Prostate gland (tissue), 2 donors: ENCODE measurements around the gene MCC. TPM values are rescaled to one million over a fixed set of nuclear protein-coding genes. Genes with fewer than 3 reads are reported as not detected.

Experiments used
- DNase-seq: peaks from one replicate; pipeline ENCODE4 v3.0.0-alpha.2; 2019; ENCODE audit warnings: low spot score
- H3K27ac ChIP-seq, 2 donors: fragments of 200-600 bp; sonication (generic); 2 replicates each; pipeline ENCODE4 v1.5.1; 2017 to 2019
- H3K27me3 ChIP-seq: fragments of 200-600 bp; sonication (generic); replicated peaks from 2 replicates; pipeline ENCODE4 v1.5.1; 2019; ENCODE audit not compliant: insufficient read depth
- H3K36me3 ChIP-seq, 2 donors: fragments of 200-600 bp; sonication (generic); 1 replicate in 1 of 2; 2 replicates in 1 of 2; pipeline versions ENCODE4 v1.5.1 to v1.8.1; 2017 to 2019
- H3K4me1 ChIP-seq: fragments of 200-600 bp; sonication (generic); replicated peaks from 2 replicates; pipeline ENCODE4 v1.5.1; 2019
- H3K4me3 ChIP-seq, 2 donors: fragments of 200-600 bp; sonication (generic); 2 replicates each; pipeline ENCODE4 v1.5.1; 2017 to 2019
- H3K9me3 ChIP-seq: fragments of 200-600 bp; sonication (generic); 2 replicates; pipeline ENCODE4 v1.5.1; 2017
- CTCF ChIP-seq, 4 experiments: fragments of 200-600 bp in 2 of 4; fragments of 450-650 bp in 2 of 4; sonication (generic) in 2 of 4; IDR thresholded peaks; 1 replicate in 3 of 4; 2 replicates in 1 of 4; pipeline ENCODE4 v1.5.1; 2016 to 2019; ENCODE audit warnings: antibody characterized with exemption in 4 of 4, mild to moderate bottlenecking in 2 of 4, moderate library complexity in 2 of 4
- POLR2A ChIP-seq: fragments of 450-650 bp; IDR thresholded peaks from one replicate; pipeline ENCODE4 v1.6.1; 2016; ENCODE audit warnings: antibody characterized with exemption, mild to moderate bottlenecking
- POLR2AphosphoS5 ChIP-seq: sonication (generic); formaldehyde crosslinking; IDR thresholded peaks from one replicate; pipeline ENCODE4 v1.6.1; 2017; ENCODE audit warnings: antibody characterized with exemption
- WGBS: methylation state at CpG from one replicate; pipeline ENCODE4 v1.1.5; 2018; 5-methylcytosine and 5-hydroxymethylcytosine counted together
- intact Hi-C: fragments of 100-400 bp; cut with DNase I; formaldehyde crosslinking; loops from one replicate; pipeline ENCODE4 v1.14.2; 2022
- total RNA-seq, 2 donors: library from RNA; depleted of rRNA; stranded (reverse); fragments of >200 nt; gene quantifications; one replicate each; pipeline ENCODE4 v1.1.0, GENCODE V29; 2016

Gene MCC
- total RNA-seq, 2 donors from 2014 or later, result 41.5 to 54.1 TPM

- no peak for DNase-seq
- no peaks in the 10 kb centered on the region for H3K27me3 ChIP-seq
- H3K36me3 ChIP-seq, result no peaks in the 10 kb centered on the region
- intact Hi-C loops, result no loop called here
- TF ChIP-seq POLR2AphosphoS5 (no peak), POLR2A (no peak), CTCF (IDR thresholded peaks at IDR 0.05) (no peak)
- no peak overlapping the region for H3K4me3 ChIP-seq
- WGBS, result 53% methylated on average over 2 of the region's 2 CpGs
- H3K9me3 ChIP-seq, result no peaks in the 10 kb centered on the region
- H3K27ac ChIP-seq, result no peak overlapping the region
- peaks cover 2% of the 10 kb centered on the region for H3K4me1 ChIP-seq
Observed at GRCh38 chr5:113152380-113152740, 335.9 kb downstream of the MCC start.

- 65% methylated on average over 8 of the region's 8 CpGs for WGBS
- no peak for DNase-seq
- H3K4me1 ChIP-seq, result peaks cover 2% of the 10 kb centered on the region
- no peaks in the 10 kb centered on the region for H3K36me3 ChIP-seq
- no peak overlapping the region for H3K27ac ChIP-seq
- no peaks in the 10 kb centered on the region for H3K27me3 ChIP-seq
- intact Hi-C loops, result no loop called here
- H3K4me3 ChIP-seq, result no peak overlapping the region
- no peaks in the 10 kb centered on the region for H3K9me3 ChIP-seq
- no peak for TF ChIP-seq POLR2AphosphoS5
- TF ChIP-seq POLR2A, result no peak
- no peak for TF ChIP-seq CTCF (IDR thresholded peaks at IDR 0.05)
Observed at GRCh38 chr5:113151641-113152379, 336.4 kb downstream of the MCC start.

- H3K36me3 ChIP-seq, result no peaks in the 10 kb centered on the region
- H3K9me3 ChIP-seq, result no peaks in the 10 kb centered on the region
- H3K27me3 ChIP-seq, result no peaks in the 10 kb centered on the region
- DNase-seq, result no peak
- H3K4me1 ChIP-seq, result peaks cover 2% of the 10 kb centered on the region
- no peak overlapping the region for H3K27ac ChIP-seq
- no peak overlapping the region for H3K4me3 ChIP-seq
- WGBS, result 93% methylated on average over 7 of the region's 7 CpGs
- no peak for TF ChIP-seq POLR2A
- no peak for TF ChIP-seq CTCF (IDR thresholded peaks at IDR 0.05)
- no peak for TF ChIP-seq POLR2AphosphoS5
- intact Hi-C loops, result no loop called here
Observed at GRCh38 chr5:113150821-113151220, 337.4 kb downstream of the MCC start.

- no peaks in the 10 kb centered on the region for H3K36me3 ChIP-seq
- no peak overlapping the region for H3K27ac ChIP-seq
- peaks cover 2% of the 10 kb centered on the region for H3K4me1 ChIP-seq
- H3K4me3 ChIP-seq, result no peak overlapping the region
- 63% methylated on average over 2 of the region's 2 CpGs for WGBS
- intact Hi-C loops, result no loop called here
- no peaks in the 10 kb centered on the region for H3K27me3 ChIP-seq
- no peaks in the 10 kb centered on the region for H3K9me3 ChIP-seq
- TF ChIP-seq POLR2A (no peak), POLR2AphosphoS5 (no peak), CTCF (IDR thresholded peaks at IDR 0.05) (no peak)
- DNase-seq, result no peak
Observed at GRCh38 chr5:113150221-113150620, 338.0 kb downstream of the MCC start.

- WGBS, result 86% methylated on average over 7 of the region's 7 CpGs
- Histone ChIP-seq H3K4me3 (no peak overlapping the region), H3K27ac (no peak overlapping the region), H3K9me3 (no peaks in the 10 kb centered on the region), H3K27me3 (no peaks in the 10 kb centered on the region), H3K4me1 (peaks cover 2% of the 10 kb centered on the region), H3K36me3 (no peaks in the 10 kb centered on the region)
- no peak for DNase-seq
- TF ChIP-seq POLR2AphosphoS5 (no peak), POLR2A (no peak), CTCF (IDR thresholded peaks at IDR 0.05) (no peak)
- intact Hi-C loops, result no loop called here
Observed at GRCh38 chr5:113147537-113147936, 340.7 kb downstream of the MCC start.
